Fibroblast of lung (primary cell): Measurements from ENCODE around the gene DMBX1. TPM values are rescaled to one million over a fixed set of nuclear protein-coding genes. Genes with fewer than 3 reads are reported as not detected.

Source experiments
- DNase-seq, 2 donors: peaks; one replicate each; pipeline versions ENCODE4 v3.0.0 to v3.0.0-alpha.2; 2010; ENCODE audit warnings: low read depth in 2 of 2
- H2AFZ ChIP-seq: 2 replicates; pipeline ENCODE4 v1.5.1; 2012; ENCODE audit warnings: low read length, control low read depth, inconsistent platforms
- H3K27ac ChIP-seq: 2 replicates; pipeline ENCODE4 v1.5.1; 2011; ENCODE audit warnings: low read length, control low read depth; ENCODE audit not compliant: insufficient read depth
- H3K27me3 ChIP-seq: 2 replicates; pipeline ENCODE4 v1.5.1; 2011; ENCODE audit warnings: mild to moderate bottlenecking, low read length; ENCODE audit not compliant: control insufficient read depth, insufficient read depth
- H3K36me3 ChIP-seq: 2 replicates; pipeline ENCODE4 v1.5.1; 2011; ENCODE audit warnings: low read length; ENCODE audit not compliant: control insufficient read depth, insufficient read depth
- H3K4me1 ChIP-seq: 2 replicates; pipeline ENCODE4 v1.5.1; 2011; ENCODE audit warnings: low read length; ENCODE audit not compliant: control insufficient read depth, insufficient read depth; ENCODE audit errors: extremely low read depth
- H3K4me2 ChIP-seq: 2 replicates; pipeline ENCODE4 v1.5.1; 2011; ENCODE audit warnings: low read length, control low read depth; ENCODE audit not compliant: insufficient read depth; ENCODE audit errors: extremely low read depth
- H3K4me3 ChIP-seq, 4 experiments: fragments of 200-600 bp in 1 of 4; sonication (generic) in 1 of 4; replicated peaks in 1 of 4; 2 replicates each; pipeline ENCODE4 v1.5.1; 2011 to 2016; ENCODE audit warnings: low read length in 4 of 4, low read depth in 3 of 4, mild to moderate bottlenecking in 3 of 4, control low read depth in 2 of 4, inconsistent platforms in 1 of 4, mixed read lengths in 1 of 4; ENCODE audit not compliant: insufficient read depth in 1 of 4; ENCODE audit errors: control extremely low read depth in 1 of 4
- H3K79me2 ChIP-seq: 2 replicates; pipeline ENCODE4 v1.5.1; 2012; ENCODE audit warnings: mild to moderate bottlenecking, low read length, inconsistent platforms; ENCODE audit not compliant: control insufficient read depth, insufficient read depth
- H3K9ac ChIP-seq: 2 replicates; pipeline ENCODE4 v1.5.1; 2011; ENCODE audit warnings: mild to moderate bottlenecking, low read length, control low read depth; ENCODE audit not compliant: insufficient read depth
- H3K9me3 ChIP-seq: 2 replicates; pipeline ENCODE4 v1.5.1; 2012; ENCODE audit warnings: low read depth, low read length; ENCODE audit not compliant: control insufficient read depth, insufficient read depth
- H4K20me1 ChIP-seq: 2 replicates; pipeline ENCODE4 v1.5.1; 2011; ENCODE audit warnings: low read length; ENCODE audit not compliant: control insufficient read depth, insufficient read depth; ENCODE audit errors: extremely low read depth
- EZH2 ChIP-seq: IDR thresholded peaks from 2 replicates; pipeline ENCODE4 v1.5.1; 2012; ENCODE audit warnings: low read length, control low read depth, mild to moderate bottlenecking; ENCODE audit errors: missing control alignments
- polyA plus RNA-seq, 2 donors: library from polyadenylated mRNA; depleted of rRNA in 1 of 2; stranded (reverse) in 1 of 2; unstranded in 1 of 2; fragments of >200 nt; gene quantifications; 2 replicates each; pipeline ENCODE4 v1.2.1, GENCODE V29; 2011 to 2012; ENCODE audit warnings: missing spikeins in 1 of 2
- total RNA-seq: library from RNA; depleted of rRNA; stranded (reverse); fragments of >200 nt; gene quantifications from 2 replicates; pipeline ENCODE4 v1.2.1, GENCODE V29; 2014
- TF ChIP-seq, protein P1 (sequence below), 2 donors: IDR thresholded peaks in 1 of 2; conservative IDR thresholded peaks in 1 of 2; 1 replicate in 1 of 2; 2 replicates in 1 of 2; pipeline ENCODE4 v1.5.1; 2011 to 2012; ENCODE audit warnings: low read length in 2 of 2, control low read depth in 1 of 2, inconsistent platforms in 1 of 2, low read depth in 1 of 2, mild to moderate bottlenecking in 1 of 2

Gene DMBX1
- total and polyA plus RNA-seq, 2 donors (not counting 1 experiment from before 2014, with no cell fraction given), result not detected

GRCh38 chr1:46447499-46448108 is 42.0 kb upstream of the DMBX1 start:
- H3K36me3 ChIP-seq, result no peaks in the 10 kb centered on the region

DNA sequence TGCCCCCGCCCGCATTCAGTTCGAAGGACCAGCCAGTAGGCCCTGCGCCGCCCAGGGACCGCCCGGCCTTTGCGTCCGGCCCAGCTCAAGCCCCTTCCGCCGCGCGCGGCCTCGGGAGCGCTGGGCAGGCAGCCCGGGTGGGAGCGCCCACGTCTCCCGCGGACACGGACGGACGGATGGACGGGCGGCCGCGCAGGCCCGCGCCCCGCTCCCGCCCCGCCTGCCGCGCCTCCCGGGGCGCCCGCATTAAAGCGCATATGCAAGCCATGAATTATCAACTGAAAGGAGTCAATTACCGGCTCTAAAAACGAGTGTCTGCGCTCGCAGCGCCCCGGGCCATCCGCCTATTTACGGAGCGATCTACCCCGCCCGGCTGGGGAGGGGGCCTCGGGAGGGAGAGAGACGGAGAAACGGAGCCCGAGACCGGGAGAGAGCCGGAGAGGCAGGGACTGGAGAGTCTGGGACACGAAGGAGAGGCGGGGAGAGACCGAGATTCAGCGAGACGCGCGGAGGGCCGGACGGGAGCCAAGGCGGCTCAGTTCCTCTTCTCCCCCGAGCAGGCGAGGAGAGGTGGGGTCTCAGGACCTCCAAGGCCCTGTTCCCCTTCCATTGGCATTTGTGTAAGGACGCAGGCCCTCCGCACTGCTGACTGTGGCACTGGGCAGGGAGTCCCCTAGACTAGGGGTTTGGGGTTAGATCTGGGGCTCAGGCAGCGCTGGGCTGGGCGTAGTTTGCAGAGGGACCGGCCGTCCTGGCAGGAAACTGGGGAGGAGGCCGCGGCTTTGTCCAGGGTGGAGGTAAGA is 41.3 kb upstream of the DMBX1 start:
- no peaks in the 10 kb centered on the region for H3K4me1 ChIP-seq
- H3K36me3 ChIP-seq, result no peaks in the 10 kb centered on the region
- TF ChIP-seq EZH2, result peak; percentile 46
- TF ChIP-seq, protein P1, sequence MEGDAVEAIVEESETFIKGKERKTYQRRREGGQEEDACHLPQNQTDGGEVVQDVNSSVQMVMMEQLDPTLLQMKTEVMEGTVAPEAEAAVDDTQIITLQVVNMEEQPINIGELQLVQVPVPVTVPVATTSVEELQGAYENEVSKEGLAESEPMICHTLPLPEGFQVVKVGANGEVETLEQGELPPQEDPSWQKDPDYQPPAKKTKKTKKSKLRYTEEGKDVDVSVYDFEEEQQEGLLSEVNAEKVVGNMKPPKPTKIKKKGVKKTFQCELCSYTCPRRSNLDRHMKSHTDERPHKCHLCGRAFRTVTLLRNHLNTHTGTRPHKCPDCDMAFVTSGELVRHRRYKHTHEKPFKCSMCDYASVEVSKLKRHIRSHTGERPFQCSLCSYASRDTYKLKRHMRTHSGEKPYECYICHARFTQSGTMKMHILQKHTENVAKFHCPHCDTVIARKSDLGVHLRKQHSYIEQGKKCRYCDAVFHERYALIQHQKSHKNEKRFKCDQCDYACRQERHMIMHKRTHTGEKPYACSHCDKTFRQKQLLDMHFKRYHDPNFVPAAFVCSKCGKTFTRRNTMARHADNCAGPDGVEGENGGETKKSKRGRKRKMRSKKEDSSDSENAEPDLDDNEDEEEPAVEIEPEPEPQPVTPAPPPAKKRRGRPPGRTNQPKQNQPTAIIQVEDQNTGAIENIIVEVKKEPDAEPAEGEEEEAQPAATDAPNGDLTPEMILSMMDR (conservative IDR thresholded peaks at IDR 0.05 in 1 of 2, IDR thresholded peaks at IDR 0.05 in 1 of 2; ENCODE audit: low read depth in 1 of 2, low read length in 2 of 2), result no peak
- H3K27ac ChIP-seq, result no peak overlapping the region
- H3K9ac ChIP-seq, result no peak overlapping the region
- H3K4me2 ChIP-seq, result peak overlapping the region; percentile 35
- peak overlapping the region in 1 of 4 experiments; percentile 20 for H3K4me3 ChIP-seq
- H4K20me1 ChIP-seq, result no peaks in the 10 kb centered on the region
- no peaks in the 10 kb centered on the region for H3K79me2 ChIP-seq
- H3K9me3 ChIP-seq, result no peaks in the 10 kb centered on the region
- DNase-seq, result peak in 1 of 2 donors; percentile 3
- no peak overlapping the region for H2AFZ ChIP-seq
- H3K27me3 ChIP-seq, result peaks cover 35% of the 10 kb centered on the region

More at GRCh38 chr1:46447499-46448108, 42.0 kb upstream of the DMBX1 start:
- H3K9ac ChIP-seq, result no peak overlapping the region
- H4K20me1 ChIP-seq, result no peaks in the 10 kb centered on the region
- H3K27me3 ChIP-seq, result peaks cover 35% of the 10 kb centered on the region
- DNase-seq, result no peak
- H2AFZ ChIP-seq, result no peak overlapping the region
- H3K4me3 ChIP-seq, result no peak overlapping the region
- TF ChIP-seq EZH2, result no peak
- TF ChIP-seq, protein P1 (conservative IDR thresholded peaks at IDR 0.05 in 1 of 2, IDR thresholded peaks at IDR 0.05 in 1 of 2; ENCODE audit: low read depth in 1 of 2, low read length in 2 of 2), result no peak
- H3K4me1 ChIP-seq, result no peaks in the 10 kb centered on the region
- H3K9me3 ChIP-seq, result no peaks in the 10 kb centered on the region
- peak overlapping the region; percentile 35 for H3K4me2 ChIP-seq
- H3K27ac ChIP-seq, result no peak overlapping the region
- H3K79me2 ChIP-seq, result no peaks in the 10 kb centered on the region
